ENCODE measurements around the gene PTPN6. TPM values are rescaled to one million over a fixed set of nuclear protein-coding genes. Genes with fewer than 3 reads are reported as not detected.

Gene PTPN6
- total RNA-seq, 2 donors from 2014 or later: 30.6 to 43.2 TPM

DNA sequence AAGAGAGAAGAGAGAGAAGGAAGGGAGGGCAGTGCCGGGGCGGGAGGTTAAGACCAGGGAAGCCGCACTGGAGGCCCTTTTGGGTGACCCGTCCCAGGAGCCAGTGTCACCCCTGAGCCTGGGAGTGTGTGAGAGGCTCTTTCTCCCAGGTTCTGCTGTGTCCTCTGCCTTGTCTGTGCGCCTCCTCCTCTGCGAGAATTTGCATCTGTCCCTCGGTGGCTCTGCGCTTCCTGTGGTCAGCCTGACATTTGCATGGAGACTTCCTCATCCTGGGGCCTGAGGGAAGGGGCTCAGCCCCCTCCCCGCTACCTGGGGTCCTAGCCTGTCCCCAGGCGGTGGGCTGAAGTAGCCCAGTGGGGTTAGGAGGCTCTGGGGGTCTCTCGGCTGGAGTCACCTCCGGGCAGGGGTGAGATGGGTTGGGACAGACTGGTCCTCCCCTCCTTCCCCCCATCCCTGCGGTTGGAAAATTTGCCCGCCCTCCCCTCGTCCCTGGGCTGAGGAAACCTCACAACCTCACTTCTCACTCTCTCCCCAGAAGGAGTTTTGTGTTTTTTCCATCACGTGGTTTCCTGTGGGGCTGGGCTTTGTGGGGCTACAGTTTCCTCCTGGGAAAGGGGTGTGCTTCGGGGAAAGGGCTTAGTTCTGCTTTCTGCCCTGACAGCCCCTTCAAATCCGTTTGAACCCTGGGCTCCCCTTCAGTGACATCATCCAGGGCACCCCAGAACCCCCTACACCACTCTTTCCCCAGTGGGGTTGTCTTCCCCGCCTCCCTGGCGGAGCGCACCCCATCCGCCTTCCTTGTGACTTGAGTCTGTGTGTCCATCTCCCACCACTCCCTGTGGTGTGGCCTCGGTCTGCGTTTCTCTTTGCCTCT is 2.5 kb downstream of the PTPN6 start:
- intact Hi-C loops (cut with DNase I): no loop called here
- TF ChIP-seq, protein P1, sequence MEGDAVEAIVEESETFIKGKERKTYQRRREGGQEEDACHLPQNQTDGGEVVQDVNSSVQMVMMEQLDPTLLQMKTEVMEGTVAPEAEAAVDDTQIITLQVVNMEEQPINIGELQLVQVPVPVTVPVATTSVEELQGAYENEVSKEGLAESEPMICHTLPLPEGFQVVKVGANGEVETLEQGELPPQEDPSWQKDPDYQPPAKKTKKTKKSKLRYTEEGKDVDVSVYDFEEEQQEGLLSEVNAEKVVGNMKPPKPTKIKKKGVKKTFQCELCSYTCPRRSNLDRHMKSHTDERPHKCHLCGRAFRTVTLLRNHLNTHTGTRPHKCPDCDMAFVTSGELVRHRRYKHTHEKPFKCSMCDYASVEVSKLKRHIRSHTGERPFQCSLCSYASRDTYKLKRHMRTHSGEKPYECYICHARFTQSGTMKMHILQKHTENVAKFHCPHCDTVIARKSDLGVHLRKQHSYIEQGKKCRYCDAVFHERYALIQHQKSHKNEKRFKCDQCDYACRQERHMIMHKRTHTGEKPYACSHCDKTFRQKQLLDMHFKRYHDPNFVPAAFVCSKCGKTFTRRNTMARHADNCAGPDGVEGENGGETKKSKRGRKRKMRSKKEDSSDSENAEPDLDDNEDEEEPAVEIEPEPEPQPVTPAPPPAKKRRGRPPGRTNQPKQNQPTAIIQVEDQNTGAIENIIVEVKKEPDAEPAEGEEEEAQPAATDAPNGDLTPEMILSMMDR (IDR thresholded peaks at IDR 0.05): no peak
- TF ChIP-seq POLR2A (IDR thresholded peaks at IDR 0.05) (no peak), POLR2AphosphoS5 (IDR thresholded peaks at IDR 0.05) (no peak)
- no peaks in the 10 kb centered on the region for H3K36me3 ChIP-seq
- DNase-seq (ENCODE audit: low spot score): no peak
- H3K9me3 ChIP-seq: no peaks in the 10 kb centered on the region
- 68% methylated on average over 24 of the region's 24 CpGs for WGBS
- H3K4me3 ChIP-seq: no peak overlapping the region
- H3K27ac ChIP-seq: no peak overlapping the region
- H3K27me3 ChIP-seq (replicated peaks; ENCODE audit: insufficient read depth): no peaks in the 10 kb centered on the region
- no peaks in the 10 kb centered on the region for H3K4me1 ChIP-seq (replicated peaks)

DNA sequence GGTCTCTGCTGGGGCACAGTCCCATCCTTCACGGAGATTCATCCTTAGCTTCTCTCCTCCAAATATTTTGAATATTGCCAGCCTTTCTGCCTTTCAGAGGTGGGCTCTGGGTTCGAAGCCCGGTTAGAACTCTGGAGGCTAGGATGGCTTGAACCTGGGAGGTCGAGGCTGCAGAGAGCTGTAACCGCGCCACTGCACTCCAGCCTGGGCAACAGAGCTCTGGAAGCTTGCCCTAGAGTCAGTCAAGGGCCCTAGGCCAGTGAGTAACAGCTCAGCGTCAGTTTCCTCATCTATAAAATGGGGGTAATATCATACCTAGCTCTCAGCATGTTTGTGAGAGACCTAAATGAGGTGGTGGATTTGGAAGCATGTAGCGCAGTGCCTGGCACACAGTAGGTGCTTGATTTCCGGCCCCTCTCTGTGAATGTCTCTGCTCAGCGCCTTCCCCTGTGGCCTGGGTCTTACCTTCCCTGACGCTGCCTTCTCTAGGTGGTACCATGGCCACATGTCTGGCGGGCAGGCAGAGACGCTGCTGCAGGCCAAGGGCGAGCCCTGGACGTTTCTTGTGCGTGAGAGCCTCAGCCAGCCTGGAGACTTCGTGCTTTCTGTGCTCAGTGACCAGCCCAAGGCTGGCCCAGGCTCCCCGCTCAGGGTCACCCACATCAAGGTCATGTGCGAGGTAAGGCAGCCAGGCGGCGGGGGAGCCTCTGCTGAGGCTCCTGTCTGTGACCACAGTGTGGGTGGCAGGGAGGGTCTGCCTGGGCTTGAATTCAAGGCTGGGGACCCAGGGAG is 3.4 kb downstream of the PTPN6 start:
- intact Hi-C loops (cut with DNase I): no loop called here
- 87% methylated on average over 21 of the region's 21 CpGs for WGBS
- Histone ChIP-seq H3K36me3 (no peaks in the 10 kb centered on the region), H3K4me1 (replicated peaks) (no peaks in the 10 kb centered on the region), H3K9me3 (no peaks in the 10 kb centered on the region), H3K27me3 (replicated peaks; ENCODE audit: insufficient read depth) (no peaks in the 10 kb centered on the region), H3K27ac (no peak overlapping the region), H3K4me3 (no peak overlapping the region)
- TF ChIP-seq, protein P1 (IDR thresholded peaks at IDR 0.05): no peak
- TF ChIP-seq POLR2AphosphoS5 (IDR thresholded peaks at IDR 0.05) (no peak), POLR2A (IDR thresholded peaks at IDR 0.05) (no peak)
- DNase-seq (ENCODE audit: low spot score): no peak

DNA sequence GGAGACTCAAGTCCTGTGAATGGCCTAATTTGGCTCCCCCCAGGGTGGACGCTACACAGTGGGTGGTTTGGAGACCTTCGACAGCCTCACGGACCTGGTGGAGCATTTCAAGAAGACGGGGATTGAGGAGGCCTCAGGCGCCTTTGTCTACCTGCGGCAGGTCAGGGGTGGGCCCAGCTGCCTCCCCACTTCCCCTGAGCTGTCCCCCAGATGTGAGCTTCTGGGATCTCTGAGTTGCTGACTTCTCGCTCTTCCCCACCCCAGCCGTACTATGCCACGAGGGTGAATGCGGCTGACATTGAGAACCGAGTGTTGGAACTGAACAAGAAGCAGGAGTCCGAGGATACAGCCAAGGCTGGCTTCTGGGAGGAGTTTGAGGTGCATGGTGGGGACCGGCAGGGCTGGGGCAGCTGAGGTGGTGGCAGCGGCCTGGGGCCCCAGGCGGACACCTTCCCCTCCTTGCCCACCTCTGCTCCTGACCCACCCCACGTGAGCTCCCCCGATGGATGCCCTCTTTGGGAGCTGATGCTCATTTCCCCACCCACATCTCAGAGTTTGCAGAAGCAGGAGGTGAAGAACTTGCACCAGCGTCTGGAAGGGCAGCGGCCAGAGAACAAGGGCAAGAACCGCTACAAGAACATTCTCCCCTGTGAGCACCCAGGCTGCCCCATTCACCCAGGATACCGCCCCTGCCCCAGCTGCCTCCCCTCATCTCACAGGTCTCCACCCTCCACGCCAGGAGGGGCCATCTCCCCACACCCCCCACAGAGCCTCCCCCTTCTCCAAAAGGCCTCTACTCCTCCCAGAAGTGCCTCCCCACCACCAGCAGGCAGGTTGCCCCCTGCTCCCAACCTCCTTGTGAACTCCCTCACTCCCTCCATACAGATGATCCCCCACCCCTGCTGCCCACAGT is 4.2 kb downstream of the PTPN6 start:
- 88% methylated on average over 22 of the region's 22 CpGs for WGBS
- H3K27ac ChIP-seq: no peak overlapping the region
- H3K27me3 ChIP-seq (replicated peaks; ENCODE audit: insufficient read depth): no peaks in the 10 kb centered on the region
- intact Hi-C loops (cut with DNase I): no loop called here
- no peaks in the 10 kb centered on the region for H3K4me1 ChIP-seq (replicated peaks)
- H3K36me3 ChIP-seq: no peaks in the 10 kb centered on the region
- DNase-seq (ENCODE audit: low spot score): no peak
- TF ChIP-seq POLR2A (IDR thresholded peaks at IDR 0.05): no peak
- TF ChIP-seq, protein P1 (IDR thresholded peaks at IDR 0.05): no peak
- no peak for TF ChIP-seq POLR2AphosphoS5 (IDR thresholded peaks at IDR 0.05)
- H3K4me3 ChIP-seq: no peak overlapping the region
- no peaks in the 10 kb centered on the region for H3K9me3 ChIP-seq

DNA sequence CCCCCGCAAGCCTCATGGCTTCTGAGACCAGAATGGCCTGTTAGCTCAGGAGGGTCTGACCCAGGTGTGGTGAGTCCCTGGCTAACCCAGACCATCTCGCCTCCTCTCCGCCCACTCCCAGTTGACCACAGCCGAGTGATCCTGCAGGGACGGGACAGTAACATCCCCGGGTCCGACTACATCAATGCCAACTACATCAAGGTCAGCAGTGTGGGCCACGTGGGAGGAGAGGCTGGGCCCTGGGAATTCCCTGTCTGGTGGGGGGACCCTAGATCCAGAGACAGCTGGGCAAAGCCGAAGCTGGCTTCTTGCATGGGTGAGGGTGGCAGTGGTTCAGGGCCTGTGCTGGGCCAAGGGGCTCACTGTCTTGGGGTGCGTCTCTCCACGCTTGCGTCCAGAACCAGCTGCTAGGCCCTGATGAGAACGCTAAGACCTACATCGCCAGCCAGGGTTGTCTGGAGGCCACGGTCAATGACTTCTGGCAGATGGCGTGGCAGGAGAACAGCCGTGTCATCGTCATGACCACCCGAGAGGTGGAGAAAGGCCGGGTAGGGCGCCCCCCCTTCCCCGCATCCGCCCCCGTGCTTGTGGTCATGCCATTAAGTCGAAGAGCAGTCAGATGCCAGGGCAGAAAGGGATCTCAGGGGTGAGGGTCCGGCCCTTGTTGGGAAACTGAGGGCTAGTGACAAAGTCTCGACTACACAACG is 5.0 kb downstream of the PTPN6 start:
- DNase-seq (ENCODE audit: low spot score): no peak
- no peak overlapping the region for H3K27ac ChIP-seq
- H3K27me3 ChIP-seq (replicated peaks; ENCODE audit: insufficient read depth): no peaks in the 10 kb centered on the region
- WGBS: 78% methylated on average over 28 of the region's 28 CpGs
- peaks cover 1% of the 10 kb centered on the region for H3K4me1 ChIP-seq (replicated peaks)
- no peak overlapping the region for H3K4me3 ChIP-seq
- no peaks in the 10 kb centered on the region for H3K36me3 ChIP-seq
- H3K9me3 ChIP-seq: no peaks in the 10 kb centered on the region
- intact Hi-C loops (cut with DNase I): no loop called here
- TF ChIP-seq POLR2A (IDR thresholded peaks at IDR 0.05) (no peak), POLR2AphosphoS5 (IDR thresholded peaks at IDR 0.05) (no peak)
- TF ChIP-seq, protein P1 (IDR thresholded peaks at IDR 0.05): no peak
